AG04449 (cell line): ENCODE results near the gene KAZN.

Source experiments
- CTCF ChIA-PET: fragments of 350-600 bp; formaldehyde crosslinking; extraction: SDS; loops from one replicate; lab custom pipeline; 2021; ENCODE audit warnings: antibody characterized with exemption; lab: Yijun Ruan, JAX
- POLR2A ChIA-PET: fragments of 400-600, 350-600 bp; formaldehyde crosslinking; extraction: SDS; loops from one replicate; lab custom pipeline; 2020; ENCODE audit warnings: antibody characterized with exemption, inconsistent platforms; lab: Yijun Ruan, JAX
- DNase-seq: peaks from one replicate; pipeline ENCODE4 v3.0.0-alpha.2; 2010; ENCODE audit warnings: low read depth, low spot score
- H3K4me3 ChIP-seq: 2 replicates; pipeline ENCODE4 v1.5.1; 2011; ENCODE audit warnings: low read depth, mild to moderate bottlenecking, control low read depth, low read length
- CTCF ChIP-seq: IDR thresholded peaks from one replicate; pipeline ENCODE4 v1.5.1; 2011; ENCODE audit warnings: mild to moderate bottlenecking, moderate library complexity, low read length, control low read depth, inconsistent platforms; ENCODE audit not compliant: insufficient read depth; ENCODE audit errors: missing control alignments

The KAZN gene

GRCh38 chr1:14795589-14795988, 197.1 kb downstream of the KAZN start:
- no peak for DNase-seq
- H3K4me3 ChIP-seq = no peak overlapping the region
- ChIA-PET CTCF (no interaction called here), POLR2A (no interaction called here)
- no peak for TF ChIP-seq CTCF

- DNase-seq = no peak
- ChIA-PET POLR2A (no interaction called here), CTCF (no interaction called here)
- H3K4me3 ChIP-seq = no peak overlapping the region
- TF ChIP-seq CTCF = no peak
Measured at GRCh38 chr1:14800014-14800413, 201.5 kb downstream of the KAZN start.

GRCh38 chr1:14800500-14801076, 202.1 kb downstream of the KAZN start:
- POLR2A ChIA-PET = no interaction called here

GRCh38 chr1:14803002-14803789, 204.7 kb downstream of the KAZN start:
- H3K4me3 ChIP-seq = no peak overlapping the region
- ChIA-PET CTCF (no interaction called here), POLR2A (no interaction called here)
- no peak for TF ChIP-seq CTCF
- DNase-seq = no peak

More at GRCh38 chr1:14800500-14801076, 202.1 kb downstream of the KAZN start:
- CTCF ChIA-PET = no interaction called here
- H3K4me3 ChIP-seq = no peak overlapping the region
- TF ChIP-seq CTCF = no peak
- DNase-seq = no peak

GRCh38 chr1:14804626-14805025, 206.1 kb downstream of the KAZN start:
- H3K4me3 ChIP-seq = no peak overlapping the region
- ChIA-PET POLR2A (no interaction called here), CTCF (no interaction called here)
- no peak for DNase-seq
- no peak for TF ChIP-seq CTCF

GRCh38 chr1:14806772-14807171, 208.3 kb downstream of the KAZN start:
- TF ChIP-seq CTCF = no peak
- CTCF ChIA-PET = no interaction called here

More at GRCh38 chr1:14806772-14807171, 208.3 kb downstream of the KAZN start:
- DNase-seq = no peak
- H3K4me3 ChIP-seq = no peak overlapping the region
- POLR2A ChIA-PET = no interaction called here
